Neural progenitor cell (in vitro differentiated cells): ENCODE measurements around the gene EIF3B.

ENCODE experiments used
- CTCF ChIP-seq: fragments of 200-600 bp; sonication (generic); IDR thresholded peaks from 2 replicates; pipeline ENCODE4 v1.5.1; 2017; ENCODE audit warnings: antibody characterized with exemption, mild to moderate bottlenecking
- EZH2 ChIP-seq: fragments of 200-600 bp; sonication (generic); IDR thresholded peaks from 2 replicates; pipeline ENCODE4 v1.6.1; 2017; ENCODE audit warnings: antibody characterized with exemption, mild to moderate bottlenecking, moderate library complexity

- TF ChIP-seq CTCF (no peak), EZH2 (no peak)
Observed at GRCh38 chr7:2402687-2403013, 48.0 kb downstream of the EIF3B start.
